Endothelial cell of umbilical vein (primary cell): ENCODE data around the gene ZNF599. TPM values are rescaled to one million over a fixed set of nuclear protein-coding genes. Genes with fewer than 3 reads are reported as not detected.

Experiments
- BruUV-seq: library from RNA; stranded (reverse); fragments of 400-500 nt; replicated peaks from 2 replicates; lab custom pipeline; 2021; lab: Mats Ljungman, UMichigan
- CTCF ChIA-PET: fragments of 300-600, 350-600 bp; sonication (Branson Sonifier 250); formaldehyde crosslinking; loops from one replicate; lab custom pipeline; 2021; ENCODE audit warnings: antibody characterized with exemption, inconsistent platforms; lab: Charles Lee
- POLR2A ChIA-PET: fragments of 300-600, 350-600 bp; sonication (Branson Sonifier 250); formaldehyde crosslinking; loops from one replicate; lab custom pipeline; 2021; ENCODE audit warnings: antibody characterized with exemption, inconsistent platforms; lab: Charles Lee
- DNase-seq: peaks from one replicate; pipeline ENCODE4 v3.0.0-alpha.2; 2011; ENCODE audit warnings: low read depth, low spot score
- FAIRE-seq: peaks from 2 replicates; lab custom pipeline; 2011; peaks lifted over from hg19 to GRCh38; lab: Jason Lieb, UNC
- H2AFZ ChIP-seq: 2 replicates; pipeline ENCODE4 v1.6.0; 2012; ENCODE audit warnings: low read depth, low read length, control low read depth, inconsistent platforms
- H3K27ac ChIP-seq: 2 replicates; pipeline ENCODE4 v1.5.1; 2011; ENCODE audit warnings: low read depth, mild to moderate bottlenecking, control low read depth, low read length, moderate library complexity; ENCODE audit not compliant: insufficient read depth
- H3K27me3 ChIP-seq, 2 experiments: 2 replicates each; pipeline versions ENCODE4 v1.6.0 to v1.6.1; 2011; ENCODE audit warnings: low read length in 2 of 2, mixed read lengths in 1 of 2; ENCODE audit not compliant: control insufficient read depth in 2 of 2, insufficient read depth in 2 of 2
- H3K36me3 ChIP-seq, 2 experiments: 2 replicates in 1 of 2; 3 replicates in 1 of 2; pipeline ENCODE4 v1.5.1; 2011; ENCODE audit warnings: low read length in 2 of 2, mild to moderate bottlenecking in 1 of 2, moderate library complexity in 1 of 2; ENCODE audit not compliant: control insufficient read depth in 2 of 2, insufficient read depth in 2 of 2; ENCODE audit errors: extremely low read depth in 1 of 2
- H3K4me1 ChIP-seq: 3 replicates; pipeline ENCODE4 v1.5.1; 2011; ENCODE audit warnings: mild to moderate bottlenecking, low read length; ENCODE audit not compliant: control insufficient read depth, insufficient read depth; ENCODE audit errors: extremely low read depth
- H3K4me2 ChIP-seq: 2 replicates; pipeline ENCODE4 v1.6.1; 2011; ENCODE audit warnings: low read length, control low read depth, mixed read lengths; ENCODE audit not compliant: insufficient read depth
- H3K4me3 ChIP-seq, 3 experiments: fragments of 200-600 bp in 1 of 3; sonication (generic), shearing (Covaris generic) in 1 of 3; replicated peaks in 1 of 3; 2 replicates each; pipeline ENCODE4 v1.5.1; 2011 to 2016; ENCODE audit warnings: control low read depth in 3 of 3, low read length in 3 of 3, mild to moderate bottlenecking in 2 of 3, inconsistent platforms in 1 of 3, low read depth in 1 of 3, moderate library complexity in 1 of 3; ENCODE audit not compliant: insufficient read depth in 1 of 3
- H3K79me2 ChIP-seq: 2 replicates; pipeline ENCODE4 v1.6.0; 2012; ENCODE audit warnings: low read length, inconsistent platforms; ENCODE audit not compliant: control insufficient read depth, insufficient read depth
- H3K9ac ChIP-seq: replicated peaks from 2 replicates; pipeline ENCODE3; 2011; ENCODE audit warnings: low read length, control low read depth; ENCODE audit not compliant: insufficient read depth; ENCODE audit errors: extremely low read depth
- H3K9me1 ChIP-seq: replicated peaks from 3 replicates; pipeline ENCODE4 v1.6.0; 2011; ENCODE audit warnings: mild to moderate bottlenecking, low read length; ENCODE audit not compliant: control insufficient read depth, insufficient read depth; ENCODE audit errors: extremely low read depth
- H3K9me3 ChIP-seq: replicated peaks from 2 replicates; pipeline ENCODE4 v1.5.1; 2012; ENCODE audit warnings: low read length, inconsistent platforms; ENCODE audit not compliant: control insufficient read depth, insufficient read depth
- H4K20me1 ChIP-seq: replicated peaks from 2 replicates; pipeline ENCODE3; 2011; ENCODE audit warnings: mild to moderate bottlenecking, low read length; ENCODE audit not compliant: control insufficient read depth, insufficient read depth; ENCODE audit errors: extremely low read depth
- EZH2 ChIP-seq: IDR thresholded peaks from 2 replicates; pipeline ENCODE4 v1.6.1; 2012; ENCODE audit warnings: borderline replicate concordance, low read depth, mild to moderate bottlenecking, moderate library complexity, low read length, inconsistent platforms; ENCODE audit not compliant: severe bottlenecking
- JUN ChIP-seq: IDR thresholded peaks from 2 replicates; pipeline ENCODE4 v1.6.1; 2011; ENCODE audit warnings: borderline replicate concordance, low read depth; ENCODE audit not compliant: insufficient read length, insufficient read depth
- POLR2A ChIP-seq: IDR thresholded peaks from 2 replicates; pipeline ENCODE4 v1.6.1; 2012; ENCODE audit warnings: low read depth, mild to moderate bottlenecking, control low read depth, low read length
- POLR2AphosphoS5 ChIP-seq: IDR thresholded peaks from 2 replicates; pipeline ENCODE4 v1.6.1; 2012; ENCODE audit warnings: low read depth, mild to moderate bottlenecking, control low read depth, low read length, moderate library complexity; ENCODE audit not compliant: insufficient read depth
- dilution Hi-C: fragments of 300-500 bp; cut with MboI; formaldehyde crosslinking; loops from one replicate; pipeline ENCODE4 v1.15.0; 2019; ENCODE audit warnings: low sequenced_read_pairs; ENCODE audit not compliant: extremely low pct_ligation_motif_present
- intact Hi-C: fragments of 100-400 bp; cut with micrococcal nuclease; formaldehyde crosslinking; loops from one replicate; pipeline ENCODE4 v1.10.0; 2022
- polyA plus RNA-seq, 4 experiments: library from polyadenylated mRNA; depleted of rRNA in 3 of 4; stranded (reverse) in 3 of 4; unstranded in 1 of 4; fragments of >200 nt; gene quantifications; 2 replicates each; pipeline versions ENCODE4 v1.2.1 to v1.2.3, GENCODE V29; 2011 to 2012; ENCODE audit warnings: missing spikeins in 1 of 4
- total RNA-seq: library from RNA; stranded (reverse); gene quantifications from 2 replicates; pipeline ENCODE4 v1.2.3, GENCODE V29; 2021
- TF ChIP-seq, protein P1 (sequence below): IDR thresholded peaks from 2 replicates; pipeline ENCODE4 v1.6.1; 2011; ENCODE audit not compliant: insufficient read depth, insufficient read length

Gene ZNF599
- total and polyA plus RNA-seq, 2 donors (not counting 3 experiments of a cell fraction or from before 2014, with no cell fraction given): 4.5 to 7.3 TPM

DNA sequence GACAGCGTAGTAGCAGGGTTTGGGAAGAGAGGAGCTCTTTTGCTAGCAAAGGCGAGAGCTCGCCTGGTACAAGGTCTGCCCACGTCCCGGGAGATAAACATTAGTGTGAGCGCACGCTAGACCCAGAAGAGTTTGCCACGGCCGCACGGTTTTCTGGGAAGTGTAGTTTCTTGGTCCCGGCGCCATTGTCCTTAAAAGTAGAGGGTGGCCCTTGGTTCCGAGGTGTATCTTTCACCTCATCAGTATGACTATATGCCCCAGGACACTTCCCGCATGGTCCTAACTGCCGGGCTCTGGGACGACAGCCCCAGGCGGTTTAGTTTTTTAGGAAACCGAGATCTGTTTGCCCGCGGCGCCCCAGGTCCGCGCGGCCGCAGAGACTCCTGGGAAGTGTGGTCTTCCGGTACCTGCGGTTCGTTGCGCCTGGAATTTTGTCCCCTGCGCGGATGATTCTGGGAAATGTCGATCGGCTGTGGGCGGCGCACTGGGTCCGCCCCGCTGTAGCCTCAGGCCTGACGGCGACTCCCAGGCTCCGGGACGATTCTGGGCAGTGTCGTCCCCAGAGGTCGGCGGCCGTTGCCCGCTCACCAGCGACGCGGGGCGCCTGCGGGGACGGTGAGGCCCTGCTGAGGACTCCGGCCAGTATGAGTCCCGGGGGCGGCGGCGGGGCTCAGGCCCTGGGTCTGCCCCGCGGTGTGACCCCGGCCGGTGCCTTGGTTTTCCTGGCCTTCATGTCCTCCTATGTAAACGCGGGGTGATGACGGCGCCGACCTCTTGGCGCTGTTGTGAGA lies 39.1 kb downstream of the ZNF599 start, which contains the start of gene ZNF181:
Gene ZNF181 (plus strand): TSS at position 498 of the 791 bp plus-strand sequence. CDS start 795 bp downstream, outside the sequence.
- Histone ChIP-seq H3K36me3 (no peaks in the 10 kb centered on the region), H3K4me2 (peak within 1 kb of the TSS; percentile 91), H3K27ac (peak within 1 kb of the TSS; percentile 85), H2AFZ (peak within 1 kb of the TSS; percentile 99), H3K27me3 (no peaks in the 10 kb centered on the region), H3K79me2 (no peaks in the 10 kb centered on the region), H3K4me1 (peaks cover 3% of the 10 kb centered on the region), H3K9me1 (no peaks in the 10 kb centered on the region), H3K9me3 (no peaks in the 10 kb centered on the region), H4K20me1 (no peaks in the 10 kb centered on the region), H3K9ac (peak within 1 kb of the TSS; percentile 84), H3K4me3 (peak within 1 kb of the TSS; percentile 64 to 82 (median 75))
- TF ChIP-seq POLR2AphosphoS5: peak; percentile 72
- TF ChIP-seq EZH2: no peak
- no peak for TF ChIP-seq JUN
- TF ChIP-seq, protein P1, sequence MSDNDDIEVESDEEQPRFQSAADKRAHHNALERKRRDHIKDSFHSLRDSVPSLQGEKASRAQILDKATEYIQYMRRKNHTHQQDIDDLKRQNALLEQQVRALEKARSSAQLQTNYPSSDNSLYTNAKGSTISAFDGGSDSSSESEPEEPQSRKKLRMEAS: no peak
- peak; percentile 54 for TF ChIP-seq POLR2A
- FAIRE-seq (peak; percentile 94), DNase-seq (peak; percentile 90)
- dilution Hi-C loops: no loop called here
- no TSS peak for BruUV-seq
- POLR2A ChIA-PET: interaction anchor here (0.6 kb wide), 1 partner anchor 407 kb away, joined by 5 read pairs; no protein-coding TSS in a partner anchor
- intact Hi-C loops: loop anchor here (1.0 to 10.0 kb wide), 4 partner anchors 39 to 229 kb away; partner anchors contain the start of genes SCGB2B2, ZNF30, ZNF302 and ZNF599
- CTCF ChIA-PET: interaction anchor here (1.1 kb wide), 2 partner anchors 38 to 105 kb away, joined by 3 to 5 read pairs; no protein-coding TSS in a partner anchor
